ENCODE data around the gene HYAL2.

- TF ChIP-seq CTCF (IDR thresholded peaks at IDR 0.05) (no peak), EP300 (IDR thresholded peaks at IDR 0.05) (no peak), POLR2AphosphoS5 (IDR thresholded peaks at IDR 0.05) (no peak), POLR2A (IDR thresholded peaks at IDR 0.05; ENCODE audit: low read depth) (no peak)
These were observed 21.8 kb downstream of the HYAL2 start for GRCh38 chr3:50300681-50301254.
